HG03439 (cell line): ENCODE measurements around the gene RAB11FIP5.
"Not testable (repeated sequence)": the region's sequence is repeated elsewhere in the genome, so short reads cannot be mapped to it uniquely, and the experiment has no call there.

Experiments
- ATAC-seq: cut with Tn5 transposase; IDR thresholded peaks from one replicate; pipeline ENCODE4 v1.9.1; 2021; ENCODE audit warnings: mild to moderate bottlenecking, moderate library complexity; ENCODE audit not compliant: unreplicated experiment

Gene RAB11FIP5

GRCh38 chr2:73071360-73072128 is 41.2 kb downstream of the RAB11FIP5 start, which contains the start of gene SFXN5:
Gene SFXN5, minus strand, starts transcription at chr2:73071712. Its CDS starts 7 bp downstream, at chr2:73071705.
- ATAC-seq, result peak; percentile 95

- peak; percentile 28 for ATAC-seq
Measured at GRCh38 chr2:73070643-73071359, 41.9 kb downstream of the RAB11FIP5 start.

- no peak for ATAC-seq
Measured at GRCh38 chr2:73069855-73070642, 42.7 kb downstream of the RAB11FIP5 start.

GRCh38 chr2:73069041-73069854 is 43.5 kb downstream of the RAB11FIP5 start:
- ATAC-seq, result no peak

- ATAC-seq, result no peak
Measured at GRCh38 chr2:73068147-73068546, 44.6 kb downstream of the RAB11FIP5 start.

- no peak for ATAC-seq
Measured at GRCh38 chr2:73067043-73067442, 45.7 kb downstream of the RAB11FIP5 start.

GRCh38 chr2:73065070-73065469 is 47.7 kb downstream of the RAB11FIP5 start:
- ATAC-seq, result not testable (repeated sequence)

- ATAC-seq, result no peak
Measured at GRCh38 chr2:73063909-73064875, 48.6 kb downstream of the RAB11FIP5 start.

GRCh38 chr2:73063472-73063871 is 49.3 kb downstream of the RAB11FIP5 start:
- no peak for ATAC-seq

GRCh38 chr2:73059106-73059505 is 53.6 kb downstream of the RAB11FIP5 start:
- ATAC-seq, result no peak

GRCh38 chr2:73054980-73055379 is 57.8 kb downstream of the RAB11FIP5 start:
- no peak for ATAC-seq

GRCh38 chr2:73053316-73054114 is 59.2 kb downstream of the RAB11FIP5 start:
- no peak for ATAC-seq

GRCh38 chr2:73050121-73050545 is 62.6 kb downstream of the RAB11FIP5 start:
- ATAC-seq, result no peak

- ATAC-seq, result no peak
Measured at GRCh38 chr2:73043929-73044832, 68.6 kb downstream of the RAB11FIP5 start.

GRCh38 chr2:73043276-73043675 is 69.5 kb downstream of the RAB11FIP5 start:
- no peak for ATAC-seq

GRCh38 chr2:73037947-73038585 is 74.7 kb downstream of the RAB11FIP5 start:
- no peak for ATAC-seq

- ATAC-seq, result no peak
Measured at GRCh38 chr2:73036766-73037165, 76.0 kb downstream of the RAB11FIP5 start.
